HL-60 (cell line): Measurements from ENCODE around the gene CCL3.

Experiments
- CTCF ChIP-seq: IDR thresholded peaks from one replicate; pipeline ENCODE4 v1.5.1; 2011; ENCODE audit warnings: low read length, control low read depth, inconsistent platforms; ENCODE audit not compliant: insufficient read depth
- REST ChIP-seq: IDR thresholded peaks from 2 replicates; pipeline ENCODE4 v1.6.1; 2012; ENCODE audit warnings: low read depth; ENCODE audit not compliant: insufficient replicate concordance

- no peak for TF ChIP-seq REST
- TF ChIP-seq CTCF = no peak
These were observed 27.8 kb upstream of the CCL3 start for GRCh38 chr17:36117505-36118382.
